K562 (cell line): ENCODE measurements around the gene C1QTNF5. TPM values are rescaled to one million over a fixed set of nuclear protein-coding genes. Genes with fewer than 3 reads are reported as not detected.

Source experiments
- CCNT2 ChIP-seq: IDR thresholded peaks from 2 replicates; pipeline ENCODE4 v1.6.1; 2011; ENCODE audit warnings: borderline replicate concordance, low read depth, mild to moderate bottlenecking, moderate library complexity, mixed read lengths, low read length; ENCODE audit not compliant: insufficient read length; ENCODE audit errors: extremely low read depth
- CREM ChIP-seq: IDR thresholded peaks from 2 replicates; pipeline ENCODE4 v1.6.1; 2014; ENCODE audit warnings: antibody characterized with exemption, low read depth
- E2F6 ChIP-seq, 2 experiments: IDR thresholded peaks; 2 replicates each; pipeline ENCODE4 v1.6.1; 2011; ENCODE audit warnings: borderline replicate concordance in 1 of 2, control low read depth in 1 of 2, low read depth in 1 of 2, low read length in 1 of 2, mild to moderate bottlenecking in 1 of 2, mixed read lengths in 1 of 2, moderate library complexity in 1 of 2; ENCODE audit not compliant: insufficient read depth in 1 of 2, insufficient read length in 1 of 2, poor library complexity in 1 of 2, severe bottlenecking in 1 of 2; ENCODE audit errors: extremely low read depth in 1 of 2
- GTF2E2 ChIP-seq: fragments of 200-800 bp; sonication (Bioruptor generic); IDR thresholded peaks from 2 replicates; pipeline ENCODE4 v1.6.1; 2016; ENCODE audit warnings: missing genetic modification characterization, missing compliant biosample characterization
- HDAC3 ChIP-seq: fragments of 450-650 bp; IDR thresholded peaks from 2 replicates; pipeline ENCODE4 v1.6.1; 2018; ENCODE audit warnings: borderline replicate concordance, mild to moderate bottlenecking, moderate library complexity; ENCODE audit not compliant: partially characterized antibody
- MTA1 ChIP-seq: fragments of 450-650 bp; IDR thresholded peaks from 2 replicates; pipeline ENCODE4 v1.6.1; 2017; ENCODE audit warnings: borderline replicate concordance
- PATZ1 ChIP-seq: fragments of 250-450 bp; sonication (Bioruptor Pico); IDR thresholded peaks from 2 replicates; pipeline ENCODE4 v1.5.0; 2020; ENCODE audit warnings: mild to moderate bottlenecking, borderline replicate concordance
- RFX5 ChIP-seq: IDR thresholded peaks from 2 replicates; pipeline ENCODE4 v1.6.1; 2011; ENCODE audit warnings: low read depth, mild to moderate bottlenecking, improper control_type of control experiment, low read length
- SMAD1 ChIP-seq: fragments of 150-350 bp; IDR thresholded peaks from 2 replicates; pipeline ENCODE4 v1.6.1; 2014; ENCODE audit warnings: low read length, low read depth; ENCODE audit not compliant: partially characterized antibody
- ZBTB40 ChIP-seq, 2 experiments: fragments of 450-650 bp in 1 of 2; sonication (generic) in 1 of 2; formaldehyde crosslinking in 1 of 2; IDR thresholded peaks; 2 replicates each; pipeline versions ENCODE4 v1.7.1 to v1.9.0; 2016 to 2022; ENCODE audit warnings: inconsistent platforms in 1 of 2, mild to moderate bottlenecking in 1 of 2, missing genetic modification reagents in 1 of 2
- ZNF263 ChIP-seq: sonication (generic); formaldehyde crosslinking; IDR thresholded peaks from 2 replicates; pipeline ENCODE4 v1.8.0; 2022; ENCODE audit warnings: mild to moderate bottlenecking, missing genetic modification reagents, borderline replicate concordance
- ZNF311 ChIP-seq: fragments of 250-450 bp; sonication (Bioruptor Pico); IDR thresholded peaks from 2 replicates; pipeline ENCODE4 v1.4.0; 2020; ENCODE audit warnings: mild to moderate bottlenecking, moderate library complexity
- ZSCAN32 ChIP-seq: fragments of 450-650 bp; formaldehyde crosslinking; IDR thresholded peaks from 2 replicates; pipeline ENCODE4 v1.4.0; 2020; ENCODE audit warnings: mild to moderate bottlenecking, moderate library complexity
- polyA plus RNA-seq, 8 experiments: library from polyadenylated mRNA; depleted of rRNA in 4 of 8; stranded (reverse) in 5 of 8; unstranded in 3 of 8; fragments of >200 nt; fragmentation: Nextera tagmentation in 2 of 8; fragmentation: Illumina TruSeq in 1 of 8; extraction: Ambion mirVana in 2 of 8; extraction: Trizol in 1 of 8; gene quantifications; 2 replicates each; pipeline versions ENCODE4 v1.2.1 to v1.2.3, GENCODE V29; 2011 to 2014; ENCODE audit warnings: inconsistent platforms in 1 of 8, missing spikeins in 1 of 8
- total RNA-seq, 7 experiments: library from RNA; depleted of rRNA in 6 of 7; stranded (reverse); fragments of >200 nt in 6 of 7; fragmentation: Illumina TruSeq in 2 of 7; extraction: Trizol in 2 of 7; gene quantifications; 2 replicates each; pipeline versions ENCODE4 v1.2.1 to v1.2.3, GENCODE V29; 2011 to 2021; ENCODE audit warnings: low replicate concordance in 1 of 7

C1QTNF5 gene
- total and polyA plus RNA-seq, 9 of the 15 experiments (the other 6 are each of a cell fraction or from before 2014, with no cell fraction given) = 0.07 to 0.76 (median 0.24) TPM; not detected in 1

- peak; percentile 89 to 93 for TF ChIP-seq E2F6 (IDR thresholded peaks at IDR 0.05; ENCODE audit: borderline replicate concordance in 1 of 2, extremely low read depth in 1 of 2, insufficient read depth in 1 of 2, insufficient read length in 1 of 2, low read depth in 1 of 2, low read length in 1 of 2, poor library complexity in 1 of 2, severe bottlenecking in 1 of 2)
- TF ChIP-seq PATZ1 (CRISPR knock-in tag) = no peak
- 0 out of 2 replicates have a peak, but pooled peaks have one; percentile 21 for TF ChIP-seq RFX5
- TF ChIP-seq ZSCAN32 = no peak
- TF ChIP-seq ZNF311 (CRISPR knock-in tag) = no peak
- TF ChIP-seq ZNF263 (CRISPR knock-in tag) = peak; percentile 48
- peak; percentile 71 for TF ChIP-seq MTA1
- TF ChIP-seq ZBTB40 (IDR thresholded peaks at IDR 0.05) = 0 out of 2 replicates have a peak, but pooled peaks have one; percentile 34
- TF ChIP-seq ZBTB40 (CRISPR knock-in tag; IDR thresholded peaks at IDR 0.05) = no peak
- TF ChIP-seq SMAD1 = peak; percentile 32
- peak; percentile 71 for TF ChIP-seq CCNT2
- TF ChIP-seq GTF2E2 (tag) = no peak
- TF ChIP-seq HDAC3 = peak; percentile 66
- TF ChIP-seq CREM = peak; percentile 96
These were observed 40.7 kb upstream of the C1QTNF5 start, which contains the start of gene USP2 (continued) for GRCh38 chr11:119381181-119381988.
